GM13976 (cell line): ENCODE measurements around the gene CHD2.

Experiments
- DNase-seq: peaks from one replicate; pipeline ENCODE4 v3.0.0; 2012; ENCODE audit warnings: low spot score
- CTCF ChIP-seq: IDR thresholded peaks from 2 replicates; pipeline ENCODE4 v1.5.1; 2012; ENCODE audit warnings: borderline replicate concordance, mild to moderate bottlenecking; ENCODE audit not compliant: insufficient read depth; ENCODE audit errors: extremely low read depth, missing control alignments, control extremely low read depth
- in situ Hi-C: fragments of 300-500 bp; cut with MboI; formaldehyde crosslinking; loops from one replicate; pipeline ENCODE4 v1.12.0; 2022; ENCODE audit warnings: low sequenced_read_pairs, mixed read lengths, inconsistent platforms; ENCODE audit not compliant: unreplicated experiment

CHD2 gene

GRCh38 chr15:93048426-93048721 lies 148.2 kb downstream of the CHD2 start:
- in situ Hi-C loops, result no loop called here
- TF ChIP-seq CTCF, result no peak
- no peak for DNase-seq

- no peak for TF ChIP-seq CTCF
- in situ Hi-C loops, result no loop called here
- DNase-seq, result no peak
Observed at GRCh38 chr15:93048759-93049161, 148.6 kb downstream of the CHD2 start.

GRCh38 chr15:93049233-93049632 lies 149.1 kb downstream of the CHD2 start:
- in situ Hi-C loops, result no loop called here
- DNase-seq, result no peak
- no peak for TF ChIP-seq CTCF

- DNase-seq, result no peak
Observed at GRCh38 chr15:93049914-93050578, 149.9 kb downstream of the CHD2 start.

GRCh38 chr15:93050648-93051047 lies 150.5 kb downstream of the CHD2 start:
- DNase-seq, result no peak
- no peak for TF ChIP-seq CTCF
- in situ Hi-C loops, result no loop called here

More at GRCh38 chr15:93049914-93050578, 149.9 kb downstream of the CHD2 start:
- in situ Hi-C loops, result no loop called here
- no peak for TF ChIP-seq CTCF

- in situ Hi-C loops, result no loop called here
- no peak for DNase-seq
- TF ChIP-seq CTCF, result no peak
Observed at GRCh38 chr15:93051236-93052089, 151.3 kb downstream of the CHD2 start.
